GM21423 (cell line): ENCODE results near the gene PMF1.
"Not testable (repeated sequence)": the region's sequence is repeated elsewhere in the genome, so short reads cannot be mapped to it uniquely, and the experiment has no call there.

ENCODE experiments used
- ATAC-seq: cut with Tn5 transposase; IDR thresholded peaks from one replicate; pipeline ENCODE4 v1.9.1; 2021; ENCODE audit warnings: mild to moderate bottlenecking, moderate library complexity; ENCODE audit not compliant: unreplicated experiment

Gene PMF1, protein sequence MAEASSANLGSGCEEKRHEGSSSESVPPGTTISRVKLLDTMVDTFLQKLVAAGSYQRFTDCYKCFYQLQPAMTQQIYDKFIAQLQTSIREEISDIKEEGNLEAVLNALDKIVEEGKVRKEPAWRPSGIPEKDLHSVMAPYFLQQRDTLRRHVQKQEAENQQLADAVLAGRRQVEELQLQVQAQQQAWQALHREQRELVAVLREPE

DNA sequence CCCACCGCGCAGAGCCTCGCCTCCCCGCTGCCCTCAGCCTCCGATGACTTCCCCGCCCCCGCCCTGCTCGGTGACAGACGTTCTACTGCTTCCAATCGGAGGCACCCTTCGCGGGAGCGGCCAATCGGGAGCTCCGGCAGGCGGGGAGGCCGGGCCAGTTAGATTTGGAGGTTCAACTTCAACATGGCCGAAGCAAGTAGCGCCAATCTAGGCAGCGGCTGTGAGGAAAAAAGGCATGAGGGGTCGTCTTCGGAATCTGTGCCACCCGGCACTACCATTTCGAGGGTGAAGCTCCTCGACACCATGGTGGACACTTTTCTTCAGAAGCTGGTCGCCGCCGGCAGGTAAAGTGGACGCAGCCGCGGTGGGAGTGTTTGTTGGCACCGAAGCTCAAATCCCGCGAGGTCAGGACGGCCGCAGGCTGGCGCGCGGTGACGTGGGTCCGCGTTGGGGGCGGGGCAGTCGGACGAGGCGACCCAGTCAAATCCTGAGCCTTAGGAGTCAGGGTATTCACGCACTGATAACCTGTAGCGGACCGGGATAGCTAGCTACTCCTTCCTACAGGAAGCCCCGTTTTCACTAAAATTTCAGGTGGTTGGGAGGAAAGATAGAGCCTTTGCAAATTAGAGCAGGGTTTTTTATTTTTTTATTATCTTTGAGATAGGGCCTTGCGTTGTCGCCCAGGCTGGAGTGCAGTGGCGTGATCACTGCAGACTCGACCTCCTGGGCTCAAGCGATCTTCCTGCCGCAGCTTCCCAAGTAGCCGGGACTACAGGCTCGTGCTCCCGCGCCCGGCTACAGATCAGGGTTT is at the start of gene PMF1:
Gene PMF1 (plus strand): TSS at position 175 of the 811 bp plus-strand sequence. CDS start 9 bp downstream, at position 184.
- ATAC-seq: peak; percentile 87

DNA sequence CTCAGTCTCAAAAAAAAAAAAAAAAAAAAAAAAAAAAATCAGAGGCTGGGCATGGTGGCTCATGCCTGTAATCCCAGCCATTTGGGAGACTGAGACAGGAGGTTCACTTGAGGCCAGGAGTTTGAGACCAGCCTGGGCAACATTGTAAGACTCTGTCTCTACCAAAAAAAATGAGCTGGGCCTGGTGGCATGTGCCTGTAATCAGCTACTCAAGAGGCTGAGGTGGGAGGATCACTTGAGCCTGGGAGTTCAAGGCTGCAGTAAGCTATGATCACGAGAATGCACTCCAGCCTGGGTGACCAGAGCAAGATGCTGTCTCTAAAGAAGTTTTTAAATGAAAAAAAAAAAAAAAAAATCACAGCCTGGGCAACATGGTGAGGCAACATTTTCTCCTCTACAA is 49.1 kb upstream of the PMF1 start:
- ATAC-seq: no peak

DNA sequence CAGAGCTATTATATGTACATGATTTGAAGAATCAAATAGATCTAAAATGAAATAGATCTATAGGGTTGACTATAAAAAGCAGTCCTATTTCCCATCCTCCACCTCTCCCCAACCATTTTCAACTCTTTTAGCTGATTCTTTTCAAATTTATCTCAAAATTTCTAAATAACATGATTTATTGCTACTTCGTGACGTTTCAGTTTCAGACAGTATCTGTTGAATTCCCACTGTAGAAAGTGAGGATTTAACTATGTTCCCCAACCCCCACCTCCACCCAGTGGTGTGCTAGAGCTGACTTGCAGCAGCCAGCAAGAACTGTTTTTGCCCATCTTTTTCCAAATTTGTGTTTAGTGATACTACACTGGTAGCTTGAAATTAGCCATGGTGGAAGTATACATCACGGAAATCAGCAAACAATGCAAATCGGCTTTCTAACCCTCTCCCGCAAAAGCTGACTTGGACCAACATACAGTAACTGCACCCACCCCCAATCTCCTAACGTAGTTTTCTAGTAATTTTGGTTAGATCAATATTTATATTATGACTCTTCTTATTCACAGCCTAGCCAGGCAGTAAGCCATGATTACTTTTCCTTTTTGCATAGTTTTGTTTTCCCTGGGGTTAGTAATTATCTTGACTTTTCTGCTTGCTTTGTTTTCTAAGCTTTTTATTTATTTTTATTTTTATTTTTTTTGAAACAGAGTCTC is 48.5 kb upstream of the PMF1 start:
- no peak for ATAC-seq

DNA sequence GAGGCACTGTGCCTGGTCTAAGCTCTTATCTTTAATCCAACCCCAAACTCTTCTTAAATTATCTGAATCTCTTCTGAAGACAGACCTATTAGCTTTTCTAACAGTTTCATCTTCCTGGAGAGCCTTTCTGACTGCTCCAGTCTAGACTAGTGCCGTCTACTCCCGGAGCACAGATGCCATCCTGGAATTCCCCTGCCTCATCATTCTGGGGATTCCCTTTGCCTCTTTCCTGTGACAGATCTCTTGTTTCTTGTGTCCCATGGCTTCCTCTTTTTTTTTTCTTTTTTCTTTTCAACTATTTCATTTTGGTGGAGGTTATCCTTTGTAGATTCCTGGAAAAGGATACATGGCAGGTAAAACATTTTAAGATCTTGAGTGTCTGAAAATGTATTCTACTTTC is 47.7 kb upstream of the PMF1 start:
- no peak for ATAC-seq

DNA sequence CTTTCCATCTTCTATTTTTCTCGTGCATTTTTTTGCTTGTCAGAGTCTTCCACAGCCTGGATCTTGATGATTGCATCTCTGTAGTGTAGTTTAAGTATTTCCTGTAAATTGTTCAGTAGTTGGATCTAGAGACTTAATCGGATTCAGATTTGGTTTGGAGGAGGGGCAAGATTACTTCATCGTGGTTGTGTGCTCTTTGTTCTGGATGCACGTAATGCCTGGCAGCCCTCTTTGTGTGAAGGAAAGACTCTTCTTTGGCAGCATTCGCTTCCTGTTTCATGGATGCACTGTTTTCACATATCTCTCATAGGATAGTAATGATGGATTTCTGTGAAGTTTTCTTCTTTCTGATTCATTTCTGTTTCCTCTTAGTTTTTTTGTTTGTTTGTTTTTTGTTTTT is 45.3 kb upstream of the PMF1 start:
- ATAC-seq: no peak

DNA sequence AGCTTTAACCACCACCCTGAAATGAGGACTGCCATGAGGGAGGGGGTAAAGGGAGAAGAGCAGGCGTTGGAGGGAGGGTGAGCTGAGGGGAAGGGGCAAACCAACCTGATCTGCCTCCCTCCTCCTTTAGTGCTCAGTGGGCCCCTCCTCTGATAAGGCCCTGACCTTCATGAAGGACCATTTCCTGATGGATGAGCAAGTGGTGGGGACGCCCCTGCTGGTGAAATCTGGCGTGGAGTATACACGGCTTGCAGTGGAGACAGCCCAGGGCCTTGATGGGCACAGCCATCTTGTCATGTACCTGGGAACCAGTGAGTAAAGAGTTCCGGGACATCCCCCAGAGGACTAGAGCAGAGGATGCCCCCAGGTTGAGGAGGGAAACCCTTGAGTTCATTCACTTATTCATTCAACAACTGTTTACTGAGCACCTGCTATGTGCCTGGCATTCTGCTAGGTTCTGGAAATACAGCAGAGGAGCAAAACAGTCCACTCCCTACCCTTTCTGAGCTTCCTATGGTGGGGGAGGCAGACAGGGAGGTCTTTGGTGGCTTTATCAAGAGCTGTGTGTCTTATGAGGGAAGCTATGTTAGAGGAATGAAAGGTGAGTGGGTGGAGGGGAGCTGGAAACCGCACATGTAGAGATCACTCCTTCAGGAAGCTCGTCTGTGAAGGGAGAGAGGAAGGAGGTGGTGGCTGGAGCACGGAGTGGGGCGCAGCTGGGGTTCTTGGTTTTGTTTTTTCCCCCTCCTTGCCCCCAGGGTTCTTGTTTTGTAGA is 39.9 kb upstream of the PMF1 start:
- no peak for ATAC-seq

DNA sequence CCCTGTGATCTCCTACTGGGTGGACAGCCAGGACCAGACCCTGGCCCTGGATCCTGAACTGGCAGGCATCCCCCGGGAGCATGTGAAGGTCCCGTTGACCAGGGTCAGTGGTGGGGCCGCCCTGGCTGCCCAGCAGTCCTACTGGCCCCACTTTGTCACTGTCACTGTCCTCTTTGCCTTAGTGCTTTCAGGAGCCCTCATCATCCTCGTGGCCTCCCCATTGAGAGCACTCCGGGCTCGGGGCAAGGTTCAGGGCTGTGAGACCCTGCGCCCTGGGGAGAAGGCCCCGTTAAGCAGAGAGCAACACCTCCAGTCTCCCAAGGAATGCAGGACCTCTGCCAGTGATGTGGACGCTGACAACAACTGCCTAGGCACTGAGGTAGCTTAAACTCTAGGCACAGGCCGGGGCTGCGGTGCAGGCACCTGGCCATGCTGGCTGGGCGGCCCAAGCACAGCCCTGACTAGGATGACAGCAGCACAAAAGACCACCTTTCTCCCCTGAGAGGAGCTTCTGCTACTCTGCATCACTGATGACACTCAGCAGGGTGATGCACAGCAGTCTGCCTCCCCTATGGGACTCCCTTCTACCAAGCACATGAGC is 36.1 kb upstream of the PMF1 start:
- ATAC-seq: no peak

DNA sequence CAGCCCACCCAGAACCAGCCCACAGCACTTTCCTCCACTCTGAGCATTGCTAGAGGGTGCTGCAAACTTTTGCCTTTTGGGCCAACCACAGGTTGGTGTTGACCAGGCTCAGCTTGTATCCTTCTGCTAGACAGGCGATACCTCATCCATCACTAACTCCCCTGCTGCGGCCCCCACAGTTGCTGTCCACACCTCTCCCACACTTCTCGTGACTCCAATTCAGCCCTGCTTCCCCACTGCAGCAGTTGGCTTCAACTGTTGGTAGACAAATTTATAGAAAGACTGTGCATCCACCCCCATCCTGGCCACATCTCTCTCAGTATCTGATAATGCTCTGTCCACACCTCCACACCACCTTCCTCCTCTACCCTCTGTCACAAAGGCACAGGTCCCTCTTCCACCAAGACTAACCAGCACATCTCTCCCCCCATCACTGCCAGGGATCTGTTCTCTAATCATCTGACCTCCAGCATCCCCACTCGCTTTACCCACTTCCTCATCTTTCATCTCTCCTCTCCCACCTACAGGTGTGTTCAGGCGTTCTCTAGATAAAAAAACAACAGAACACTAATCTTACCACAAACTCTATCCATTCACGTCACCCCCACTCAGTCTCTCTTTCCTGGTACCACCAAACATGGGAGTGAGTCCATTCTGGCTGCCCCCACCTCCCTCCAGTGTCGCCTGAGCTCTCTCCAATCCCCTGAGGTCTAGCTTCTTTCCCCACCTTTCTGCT is 34.7 kb upstream of the PMF1 start:
- ATAC-seq: no peak

DNA sequence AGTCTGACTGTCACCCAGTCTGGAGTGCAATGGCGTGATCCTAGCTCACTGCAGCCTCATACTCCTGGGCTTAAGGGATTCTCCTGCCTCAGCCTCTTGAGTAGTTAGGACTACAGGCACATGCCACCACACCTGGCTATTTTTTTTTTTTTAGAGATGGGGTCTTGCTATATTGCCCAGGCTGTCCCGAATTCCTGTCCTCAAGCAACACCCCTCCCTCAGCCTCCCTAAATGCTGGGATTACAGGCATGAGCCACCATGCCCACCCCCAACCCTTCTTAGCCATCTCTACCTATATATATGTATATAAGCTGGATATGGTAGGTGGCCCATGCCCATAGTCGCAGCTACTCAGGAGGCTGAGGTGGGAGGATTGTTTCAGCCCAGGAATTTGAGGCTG is 32.3 kb upstream of the PMF1 start:
- ATAC-seq: no peak

DNA sequence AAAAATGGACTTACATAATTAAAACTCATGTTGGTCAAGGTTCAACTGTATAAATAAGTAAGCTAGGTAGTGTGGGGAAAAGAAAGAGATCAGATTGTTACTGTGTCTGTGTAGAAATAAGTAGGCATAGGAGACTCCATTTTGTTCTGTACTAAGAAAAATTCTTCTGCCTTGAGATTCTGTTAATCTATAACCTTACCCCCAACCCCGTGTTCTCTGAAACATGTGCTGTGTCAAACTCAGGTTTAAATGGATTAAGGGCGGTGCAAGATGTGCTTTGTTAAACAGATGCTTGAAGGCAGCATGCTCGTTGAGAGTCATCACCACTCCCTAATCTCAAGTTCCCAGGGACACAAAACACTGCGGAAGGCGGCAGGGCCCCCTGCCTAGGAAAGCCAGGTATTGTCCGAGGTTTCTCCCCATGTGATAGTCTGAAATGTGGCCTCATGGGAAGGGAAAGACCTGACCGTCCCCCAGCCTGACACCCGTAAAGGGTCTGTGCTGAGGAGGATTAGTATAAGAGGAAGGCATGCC is 31.3 kb upstream of the PMF1 start:
- not testable (repeated sequence) for ATAC-seq

DNA sequence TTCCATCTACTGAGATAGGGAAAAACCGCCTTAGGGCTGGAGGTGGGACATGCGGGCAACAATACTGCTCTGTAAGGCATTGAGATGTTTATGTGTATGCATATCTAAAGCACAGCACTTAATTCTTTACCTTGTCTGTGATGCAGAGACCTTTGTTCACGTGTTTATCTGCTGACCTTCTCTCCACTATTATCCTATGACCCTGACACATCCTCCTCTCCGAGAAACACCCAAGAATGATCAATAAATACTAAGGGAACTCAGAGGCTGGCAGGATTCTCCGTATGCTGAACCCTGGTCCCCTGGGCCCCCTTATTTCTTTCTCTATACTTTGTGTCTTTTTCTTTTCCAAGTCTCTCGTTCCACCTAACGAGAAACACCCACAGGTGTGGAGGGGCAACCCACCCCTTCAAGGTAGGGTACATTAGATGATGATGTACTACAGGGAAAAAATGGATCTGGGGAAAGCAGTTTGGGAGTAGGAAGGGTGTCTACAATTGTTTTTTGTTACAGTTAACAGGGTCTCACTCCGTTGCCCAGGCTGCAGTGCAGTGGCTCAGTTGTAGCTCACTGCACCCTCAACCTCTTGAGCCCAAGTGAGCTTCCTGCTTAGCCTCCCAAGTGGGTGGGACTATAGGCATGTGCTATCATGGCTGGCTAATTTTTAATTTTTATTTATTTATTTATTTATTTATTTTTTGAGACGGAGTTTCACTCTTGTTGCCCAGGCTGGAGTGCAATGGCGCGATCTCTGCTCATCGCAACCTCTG is 30.6 kb upstream of the PMF1 start:
- ATAC-seq: not testable (repeated sequence)

DNA sequence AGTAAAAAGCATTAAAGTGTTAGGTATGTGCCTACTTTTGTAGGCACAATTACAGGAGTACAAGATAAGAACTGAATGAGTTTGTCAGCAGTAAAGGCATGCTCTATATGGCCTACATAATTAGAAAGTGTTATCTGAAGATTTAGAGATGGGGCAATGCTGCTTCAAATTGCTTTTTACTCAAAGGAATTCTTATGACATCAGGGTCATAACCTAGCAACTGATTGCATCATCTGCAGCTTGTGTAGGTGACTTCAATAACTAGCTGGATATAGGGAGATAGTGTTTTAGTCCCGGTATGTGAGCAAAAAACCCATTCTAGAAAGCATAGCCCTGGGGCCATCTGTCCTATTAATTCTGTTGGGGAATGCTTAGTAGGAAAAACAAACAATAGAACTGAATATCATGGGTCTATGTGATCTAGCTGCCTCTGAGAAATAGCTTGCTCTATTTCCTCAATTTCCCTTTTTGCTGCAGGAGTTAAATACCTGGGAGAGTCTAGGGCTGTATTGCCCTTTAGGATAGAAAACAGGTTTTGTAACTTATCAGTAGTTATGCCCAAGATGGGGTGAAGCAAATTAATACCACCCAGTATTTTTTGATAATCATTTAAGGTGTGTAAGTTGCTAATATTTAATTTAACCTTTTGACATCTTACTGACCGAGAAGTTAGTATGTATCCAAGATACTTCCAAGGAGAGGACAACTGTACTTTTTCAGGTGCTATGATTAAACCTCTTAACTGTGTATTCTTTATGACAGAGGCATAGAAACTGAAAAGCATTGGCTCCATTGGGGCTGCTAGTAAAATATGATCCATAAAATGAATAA is 26.2 kb upstream of the PMF1 start:
- ATAC-seq: not testable (repeated sequence)

DNA sequence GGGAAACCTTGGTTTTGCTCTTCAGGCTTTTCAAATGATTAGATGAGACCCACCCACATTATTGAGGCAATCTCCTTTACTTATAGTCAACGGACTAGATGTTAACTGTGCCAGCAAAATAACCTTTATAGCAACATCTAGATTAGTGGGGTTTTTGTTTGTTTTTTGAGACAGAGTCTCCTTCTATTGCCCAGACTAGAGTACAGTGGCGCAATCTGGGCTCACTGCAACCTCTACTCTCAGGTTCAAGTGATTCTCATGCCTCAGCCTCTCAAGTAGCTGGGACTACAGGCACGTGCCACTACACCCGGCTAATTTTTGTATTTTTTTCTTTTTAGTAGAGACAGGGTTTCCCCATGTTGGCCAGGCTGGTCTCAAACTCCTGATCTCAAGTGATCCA is 22.5 kb upstream of the PMF1 start:
- not testable (repeated sequence) for ATAC-seq

DNA sequence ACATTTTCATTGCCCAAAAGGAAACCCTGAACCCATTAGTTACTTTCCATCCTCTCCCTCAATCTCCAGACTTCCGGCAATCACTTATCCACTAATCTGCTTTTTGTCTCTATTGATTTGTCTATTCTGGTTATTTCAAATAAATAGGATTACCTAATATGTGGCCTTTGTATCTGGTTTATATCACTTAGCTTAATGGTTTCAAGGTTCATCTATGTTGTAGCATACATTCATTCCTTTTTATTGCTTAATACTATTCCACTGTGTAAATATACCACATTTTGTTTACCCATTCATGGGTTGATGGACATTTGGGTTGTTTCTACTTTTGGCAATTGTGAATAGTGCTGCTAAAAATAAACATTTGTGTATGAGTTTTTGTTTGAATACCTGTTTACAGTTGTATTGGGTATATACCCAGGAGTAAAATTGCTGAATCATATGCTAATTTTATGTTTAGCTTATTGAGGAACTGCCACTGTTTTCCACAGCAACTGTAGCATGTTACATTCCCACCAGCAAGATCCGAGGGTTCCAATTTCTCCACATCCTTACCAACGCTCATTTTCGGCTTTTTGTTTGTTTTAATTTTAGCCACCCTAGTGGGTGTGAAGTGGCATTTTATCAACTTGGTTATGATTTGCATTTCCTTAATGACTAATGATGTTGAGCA is 21.4 kb upstream of the PMF1 start:
- no peak for ATAC-seq

DNA sequence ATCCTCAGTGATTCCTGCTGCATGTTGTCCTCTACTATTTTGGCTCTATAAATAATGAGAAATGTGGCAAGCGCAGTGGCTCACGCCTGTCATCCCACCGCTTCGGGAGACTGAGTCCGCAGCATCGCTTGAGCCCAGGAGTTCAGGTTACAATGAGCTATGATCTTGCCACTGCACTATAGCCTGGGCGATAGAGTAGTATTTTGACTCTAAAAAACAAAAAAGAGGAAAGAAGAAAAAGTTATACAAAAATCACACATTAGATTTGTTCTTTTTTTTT is 19.7 kb upstream of the PMF1 start:
- no peak for ATAC-seq

DNA sequence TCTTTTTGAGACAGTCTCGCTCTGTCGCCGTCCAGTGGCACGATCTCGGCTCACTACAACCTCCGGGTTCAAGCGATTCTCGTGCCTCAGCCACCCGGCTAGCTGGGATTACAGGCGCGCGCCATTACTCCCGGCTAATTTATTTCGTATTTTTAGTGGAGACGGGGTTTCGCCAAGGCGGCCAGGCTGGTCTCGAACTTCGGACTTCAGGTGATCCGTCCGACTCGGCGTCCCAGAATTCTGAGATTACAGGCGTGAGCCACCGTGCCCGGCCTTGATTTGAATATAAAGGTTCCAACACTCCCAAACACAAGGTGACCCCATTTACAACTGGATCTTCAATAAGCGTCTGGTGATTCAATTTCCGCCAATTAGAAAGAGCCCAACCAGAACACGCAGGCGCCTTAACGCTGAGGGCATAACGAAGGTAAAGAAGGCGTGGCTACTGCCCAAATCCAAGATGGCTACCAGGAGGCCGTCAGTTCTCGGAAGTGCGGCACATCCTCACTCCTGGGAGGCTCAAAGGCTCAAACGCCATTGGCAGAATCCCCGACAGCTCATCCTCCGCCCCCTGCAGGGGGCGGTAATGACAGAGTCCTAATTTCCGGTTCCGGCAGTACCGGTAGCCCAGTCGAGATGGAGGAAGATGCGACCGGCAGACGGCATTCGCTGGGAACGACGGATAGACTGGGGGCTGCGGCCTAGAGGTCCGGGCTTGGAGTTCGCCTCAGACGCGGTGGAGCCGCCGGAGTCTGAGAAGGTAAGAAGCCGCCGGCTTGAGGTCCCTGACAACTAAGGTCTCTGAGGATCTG is 19.1 kb upstream of the PMF1 start, which contains the start of gene SLC25A44:
Gene SLC25A44 (plus strand): TSS at position 617 of the 812 bp plus-strand sequence. CDS start 5,744 bp downstream, outside the sequence.
- ATAC-seq: peak; percentile 91

DNA sequence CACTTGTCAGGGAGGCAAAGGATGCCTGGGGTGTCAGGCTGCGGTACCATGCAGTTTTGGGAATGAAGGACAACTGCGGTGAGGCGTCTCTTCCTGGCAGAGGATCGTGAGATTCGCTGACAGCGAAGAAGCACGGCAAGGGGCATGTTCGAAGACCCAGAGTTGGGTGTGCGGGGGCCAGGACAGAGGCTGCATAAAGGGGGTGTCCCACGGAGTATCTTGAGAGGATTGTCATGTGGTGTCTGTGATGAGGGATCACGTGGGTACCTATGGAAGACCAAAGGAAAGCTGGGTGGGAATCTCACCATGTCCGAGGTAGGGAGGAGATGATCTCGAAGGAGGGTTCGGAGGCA is 18.5 kb upstream of the PMF1 start:
- no peak for ATAC-seq
